K562 (cell line): ENCODE measurements around the gene TRIM32. TPM values are rescaled to one million over a fixed set of nuclear protein-coding genes. Genes with fewer than 3 reads are reported as not detected.

Experiments used
- CHD4 ChIP-seq: fragments of 200-600 bp; sonication (generic); IDR thresholded peaks from 3 replicates; pipeline ENCODE4 v1.6.1; 2012; ENCODE audit warnings: low read depth, mild to moderate bottlenecking, mixed read lengths, low read length, inconsistent platforms; ENCODE audit not compliant: insufficient read depth, insufficient replicate concordance, poor library complexity, severe bottlenecking
- ESRRA ChIP-seq: fragments of 450-650 bp; IDR thresholded peaks from 2 replicates; pipeline ENCODE4 v1.6.1; 2014; ENCODE audit warnings: low read depth, mild to moderate bottlenecking, moderate library complexity, borderline replicate concordance
- HDAC3 ChIP-seq: fragments of 450-650 bp; IDR thresholded peaks from 2 replicates; pipeline ENCODE4 v1.6.1; 2018; ENCODE audit warnings: borderline replicate concordance, mild to moderate bottlenecking, moderate library complexity; ENCODE audit not compliant: partially characterized antibody
- KLF10 ChIP-seq: fragments of 250-450 bp; sonication (Bioruptor Pico); IDR thresholded peaks from 2 replicates; pipeline ENCODE4 v1.6.1; 2021; ENCODE audit warnings: matching md5 sums
- MNT ChIP-seq, 2 experiments: fragments of 450-650 bp; conservative IDR thresholded peaks; 2 replicates each; pipeline ENCODE4 v1.6.1; 2017; ENCODE audit warnings: mild to moderate bottlenecking in 2 of 2, moderate library complexity in 2 of 2
- PKNOX1 ChIP-seq: fragments of 450-650 bp; IDR thresholded peaks from 2 replicates; pipeline ENCODE4 v1.6.1; 2016
- POLR3A ChIP-seq: IDR thresholded peaks from 2 replicates; pipeline ENCODE4 v1.6.1; 2011; ENCODE audit warnings: borderline replicate concordance, mild to moderate bottlenecking, moderate library complexity; ENCODE audit not compliant: insufficient read length, insufficient read depth; ENCODE audit errors: extremely low read depth
- STAT5A ChIP-seq: IDR thresholded peaks from 2 replicates; pipeline ENCODE4 v1.6.1; 2012; ENCODE audit warnings: low read length, inconsistent platforms, borderline replicate concordance
- TCF3 ChIP-seq: sonication (generic); formaldehyde crosslinking; IDR thresholded peaks from 2 replicates; pipeline ENCODE4 v1.4.0; 2020; ENCODE audit warnings: mild to moderate bottlenecking, missing genetic modification reagents
- ZBTB40 ChIP-seq, 2 experiments: fragments of 450-650 bp in 1 of 2; sonication (generic) in 1 of 2; formaldehyde crosslinking in 1 of 2; IDR thresholded peaks; 2 replicates each; pipeline versions ENCODE4 v1.7.1 to v1.9.0; 2016 to 2022; ENCODE audit warnings: inconsistent platforms in 1 of 2, mild to moderate bottlenecking in 1 of 2, missing genetic modification reagents in 1 of 2
- ZFPM2 ChIP-seq: fragments of 250-450 bp; sonication (Bioruptor Pico); IDR thresholded peaks from 2 replicates; pipeline ENCODE4 v1.5.1; 2022; ENCODE audit warnings: mild to moderate bottlenecking
- ZNF277 ChIP-seq: fragments of 250-450 bp; sonication (Bioruptor Pico); IDR thresholded peaks from 2 replicates; pipeline ENCODE4 v1.8.0; 2022; ENCODE audit warnings: inconsistent platforms, mild to moderate bottlenecking, moderate library complexity, borderline replicate concordance
- ZNF347 ChIP-seq: fragments of 450-650 bp; formaldehyde crosslinking; IDR thresholded peaks from 2 replicates; pipeline ENCODE4 v1.4.0; 2020; ENCODE audit warnings: low read depth, mild to moderate bottlenecking, moderate library complexity
- polyA plus RNA-seq, 8 experiments: library from polyadenylated mRNA; depleted of rRNA in 4 of 8; stranded (reverse) in 5 of 8; unstranded in 3 of 8; fragments of >200 nt; fragmentation: Nextera tagmentation in 2 of 8; fragmentation: Illumina TruSeq in 1 of 8; extraction: Ambion mirVana in 2 of 8; extraction: Trizol in 1 of 8; gene quantifications; 2 replicates each; pipeline versions ENCODE4 v1.2.1 to v1.2.3, GENCODE V29; 2011 to 2014; ENCODE audit warnings: inconsistent platforms in 1 of 8, missing spikeins in 1 of 8
- total RNA-seq, 7 experiments: library from RNA; depleted of rRNA in 6 of 7; stranded (reverse); fragments of >200 nt in 6 of 7; fragmentation: Illumina TruSeq in 2 of 7; extraction: Trizol in 2 of 7; gene quantifications; 2 replicates each; pipeline versions ENCODE4 v1.2.1 to v1.2.3, GENCODE V29; 2011 to 2021; ENCODE audit warnings: low replicate concordance in 1 of 7

Gene TRIM32
- total and polyA plus RNA-seq, 9 of the 15 experiments (the other 6 are each of a cell fraction or from before 2014, with no cell fraction given): 3.5 to 9.4 (median 5.9) TPM

GRCh38 chr9:116687074-116687753, at the start of gene TRIM32 (continued):
- TF ChIP-seq ZBTB40 (IDR thresholded peaks at IDR 0.05): no peak
- TF ChIP-seq ZBTB40 (CRISPR knock-in tag; IDR thresholded peaks at IDR 0.05): no peak
- TF ChIP-seq PKNOX1: peak; percentile 99
- TF ChIP-seq CHD4: no peak
- TF ChIP-seq KLF10: no peak
- peak; percentile 38 to 74; a peak in 3 of 4 replicates for TF ChIP-seq MNT (conservative IDR thresholded peaks at IDR 0.05)
- no peak for TF ChIP-seq TCF3 (CRISPR knock-in tag)
- TF ChIP-seq STAT5A: no peak
- TF ChIP-seq POLR3A: no peak
- TF ChIP-seq ESRRA: no peak; the same call in 1 of the 2 replicates
- TF ChIP-seq ZFPM2 (CRISPR knock-in tag): no peak
- no peak for TF ChIP-seq HDAC3
- TF ChIP-seq ZNF277 (CRISPR knock-in tag): no peak
- TF ChIP-seq ZNF347 (CRISPR knock-in tag): no peak
